Progenitor cell of endocrine pancreas (in vitro differentiated cells): ENCODE results near the gene RMDN3. TPM values are rescaled to one million over a fixed set of nuclear protein-coding genes. Genes with fewer than 3 reads are reported as not detected.

Experiments
- DNase-seq: peaks from one replicate; pipeline ENCODE4 v3.0.0; 2021; ENCODE audit warnings: low spot score; ENCODE audit not compliant: unreplicated experiment
- H3K27ac Mint-ChIP-seq: 2 replicates; pipeline ENCODE4 v1.8.0; 2021; ENCODE audit warnings: mild to moderate bottlenecking, moderate library complexity, mixed read lengths
- H3K27me3 Mint-ChIP-seq: 2 replicates; pipeline ENCODE4 v1.8.0; 2021; ENCODE audit warnings: mixed read lengths
- H3K36me3 Mint-ChIP-seq: 2 replicates; pipeline ENCODE4 v1.8.0; 2022; ENCODE audit warnings: mixed read lengths; ENCODE audit not compliant: insufficient read depth
- H3K4me1 Mint-ChIP-seq: 2 replicates; pipeline ENCODE4 v1.8.0; 2021; ENCODE audit warnings: low read depth, mixed read lengths
- H3K4me3 Mint-ChIP-seq: 2 replicates; pipeline ENCODE4 v1.8.0; 2021; ENCODE audit warnings: low read depth, mild to moderate bottlenecking, moderate library complexity, mixed read lengths
- H3K9me3 Mint-ChIP-seq: 2 replicates; pipeline ENCODE4 v1.8.0; 2021; ENCODE audit warnings: low read depth, mixed read lengths
- CTCF ChIP-seq: fragments of 200-600 bp; sonication (generic); IDR thresholded peaks from one replicate; pipeline ENCODE4 v1.5.0; 2021; ENCODE audit warnings: antibody characterized with exemption, mild to moderate bottlenecking; ENCODE audit not compliant: unreplicated experiment
- total RNA-seq: library from RNA; stranded (reverse); gene quantifications from 2 replicates; pipeline ENCODE4 v1.2.1, GENCODE V29; 2021

Gene RMDN3
- total RNA-seq, 1 donor from 2014 or later = 25.9 TPM

- H3K4me3 Mint-ChIP-seq = no peak overlapping the region
- H3K9me3 Mint-ChIP-seq = no peaks in the 10 kb centered on the region
- no peaks in the 10 kb centered on the region for H3K4me1 Mint-ChIP-seq
- no peak for DNase-seq
- no peak overlapping the region for H3K27ac Mint-ChIP-seq
- H3K36me3 Mint-ChIP-seq = peaks cover 4% of the 10 kb centered on the region
- H3K27me3 Mint-ChIP-seq = no peaks in the 10 kb centered on the region
- TF ChIP-seq CTCF = peak; percentile 37
These were observed 53.0 kb downstream of the RMDN3 start for GRCh38 chr15:40702077-40702476.

- no peak for TF ChIP-seq CTCF
- Mint-ChIP-seq H3K27me3 (no peaks in the 10 kb centered on the region), H3K36me3 (peaks cover 2% of the 10 kb centered on the region), H3K27ac (no peak overlapping the region), H3K4me3 (peak overlapping the region; percentile 33), H3K4me1 (peaks cover 10% of the 10 kb centered on the region), H3K9me3 (no peaks in the 10 kb centered on the region)
- DNase-seq = no peak
These were observed 57.1 kb downstream of the RMDN3 start for GRCh38 chr15:40697916-40698315.

GRCh38 chr15:40696228-40696627 lies 58.8 kb downstream of the RMDN3 start:
- no peaks in the 10 kb centered on the region for H3K27me3 Mint-ChIP-seq
- H3K27ac Mint-ChIP-seq = no peak overlapping the region
- H3K4me3 Mint-ChIP-seq = peak overlapping the region; percentile 92
- H3K4me1 Mint-ChIP-seq = peaks cover 10% of the 10 kb centered on the region
- H3K9me3 Mint-ChIP-seq = no peaks in the 10 kb centered on the region
- DNase-seq = no peak
- TF ChIP-seq CTCF = no peak
- peaks cover 5% of the 10 kb centered on the region for H3K36me3 Mint-ChIP-seq

- peak overlapping the region; percentile 95 for H3K27ac Mint-ChIP-seq
- DNase-seq = no peak
- H3K27me3 Mint-ChIP-seq = no peaks in the 10 kb centered on the region
- H3K36me3 Mint-ChIP-seq = peaks cover 5% of the 10 kb centered on the region
- H3K4me1 Mint-ChIP-seq = peaks cover 10% of the 10 kb centered on the region
- no peak for TF ChIP-seq CTCF
- peak overlapping the region; percentile 92 for H3K4me3 Mint-ChIP-seq
- no peaks in the 10 kb centered on the region for H3K9me3 Mint-ChIP-seq
These were observed 59.6 kb downstream of the RMDN3 start for GRCh38 chr15:40695469-40695890.

- Mint-ChIP-seq H3K4me1 (peaks cover 10% of the 10 kb centered on the region), H3K36me3 (peaks cover 5% of the 10 kb centered on the region), H3K4me3 (peak within 1 kb of the TSS; percentile 92), H3K9me3 (no peaks in the 10 kb centered on the region), H3K27ac (peak within 1 kb of the TSS; percentile 95), H3K27me3 (no peaks in the 10 kb centered on the region)
- TF ChIP-seq CTCF = no peak
- DNase-seq = peak; percentile 76
These were observed 60.2 kb downstream of the RMDN3 start, which contains the start of gene RAD51 for GRCh38 chr15:40694688-40695468. TSS of gene RAD51 (plus strand) at chr15:40695174. CDS start at chr15:40698759, 3,585 bp downstream.
